Panc1 (cell line): Measurements from ENCODE around the gene NOTCH1.

ENCODE experiments used
- CTCF ChIP-seq: fragments of 450-650 bp; IDR thresholded peaks from 2 replicates; pipeline ENCODE4 v1.5.1; 2017; ENCODE audit warnings: mild to moderate bottlenecking
- POLR2AphosphoS5 ChIP-seq: IDR thresholded peaks from 2 replicates; pipeline ENCODE4 v1.6.1; 2012; ENCODE audit warnings: mild to moderate bottlenecking, low read depth, low read length, moderate library complexity
- TCF7L2 ChIP-seq: IDR thresholded peaks from 2 replicates; pipeline ENCODE4 v1.6.1; 2011; ENCODE audit warnings: mild to moderate bottlenecking, low read depth, low read length, inconsistent platforms

GRCh38 chr9:136496181-136496580, 49.7 kb downstream of the NOTCH1 start:
- TF ChIP-seq CTCF (no peak), POLR2AphosphoS5 (no peak), TCF7L2 (no peak)
